ENCODE measurements around the gene LYL1. TPM values are rescaled to one million over a fixed set of nuclear protein-coding genes. Genes with fewer than 3 reads are reported as not detected.

LYL1 gene
- total and polyA plus RNA-seq, 4 donors = 0.35 to 69.7 (median 2.3) TPM

- H3K9me3 ChIP-seq (ENCODE audit: control insufficient read depth in 4 of 4, low read length in 3 of 4) = no peaks in the 10 kb centered on the region
- 89% methylated on average over 13 of the region's 13 CpGs for WGBS
- H3K4me3 ChIP-seq (ENCODE audit: low read depth in 1 of 3, low read length in 3 of 3) = no peak overlapping the region
- peaks cover 0 to 8% (median 0%) of the 10 kb centered on the region in 4 donors for H3K36me3 ChIP-seq (ENCODE audit: control insufficient read depth in 4 of 4, insufficient read depth in 3 of 4, low read depth in 1 of 4, low read length in 3 of 4)
- no peak for DNase-seq (ENCODE audit: low spot score)
- no peak for TF ChIP-seq YY1 (IDR thresholded peaks at IDR 0.05)
- peaks cover 10 to 23% (median 16%) of the 10 kb centered on the region in 4 donors for H3K4me1 ChIP-seq (ENCODE audit: control insufficient read depth in 4 of 4, insufficient read depth in 4 of 4, low read length in 3 of 4)
- H3K27ac ChIP-seq (ENCODE audit: low read depth in 1 of 2, low read length in 2 of 2) = no peak overlapping the region
- no peak overlapping the region for H3K9ac ChIP-seq (ENCODE audit: low read depth in 1 of 2, low read length in 2 of 2)
- no peaks in the 10 kb centered on the region for H3K27me3 ChIP-seq (ENCODE audit: control insufficient read depth in 4 of 4, insufficient read depth in 4 of 4, low read length in 3 of 4)
Measured at GRCh38 chr19:13122275-13122878, 19.7 kb upstream of the LYL1 start.

GRCh38 chr19:13121551-13122274, 19.1 kb upstream of the LYL1 start:
- TF ChIP-seq CTCF (IDR thresholded peaks at IDR 0.05; ENCODE audit: low read depth, low read length, missing input control) (no peak), FOXA2 (IDR thresholded peaks at IDR 0.05) (no peak), YY1 (IDR thresholded peaks at IDR 0.05) (no peak)
- WGBS = 85% methylated on average over 18 of the region's 18 CpGs
- no peak for DNase-seq (ENCODE audit: low spot score)

DNA sequence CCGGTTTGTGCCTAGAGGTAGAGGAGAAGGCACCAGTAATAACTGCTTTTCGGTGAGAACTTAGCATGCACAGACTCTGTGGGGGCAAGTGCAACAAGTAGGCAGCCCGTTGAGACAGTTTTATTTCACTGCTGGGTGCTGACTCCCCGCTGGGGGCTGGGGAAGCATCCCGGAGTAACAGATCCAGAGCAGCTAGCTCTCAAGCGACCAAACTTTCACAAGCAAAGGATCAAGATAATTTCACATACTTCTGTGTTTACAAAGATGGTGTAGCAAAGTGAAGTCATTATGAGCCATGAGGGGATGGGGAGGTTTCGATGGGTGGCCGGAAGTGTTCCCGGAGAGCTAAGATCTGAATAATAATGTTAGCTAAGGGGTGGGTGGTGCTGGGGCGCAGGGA, 18.2 kb upstream of the LYL1 start:
- Histone ChIP-seq H3K27ac (ENCODE audit: low read depth in 1 of 2, low read length in 2 of 2) (no peak overlapping the region), H3K9ac (ENCODE audit: low read depth in 1 of 2, low read length in 2 of 2) (no peak overlapping the region)
- no peak for DNase-seq (ENCODE audit: low spot score)
- TF ChIP-seq REST (IDR thresholded peaks at IDR 0.05) (no peak), HNF4A (conservative IDR thresholded peaks at IDR 0.05) (no peak), EGR1 (IDR thresholded peaks at IDR 0.05; ENCODE audit: low read depth in 2 of 2) (no peak), SP1 (IDR thresholded peaks at IDR 0.05) (no peak), MAX (IDR thresholded peaks at IDR 0.05) (no peak), GABPA (IDR thresholded peaks at IDR 0.05 in 1 of 2, conservative IDR thresholded peaks at IDR 0.05 in 1 of 2) (no peak), TAF1 (conservative IDR thresholded peaks at IDR 0.05) (no peak), FOXA2 (IDR thresholded peaks at IDR 0.05) (no peak), YY1 (IDR thresholded peaks at IDR 0.05) (no peak), HNF4G (IDR thresholded peaks at IDR 0.05) (no peak), RAD21 (IDR thresholded peaks at IDR 0.05) (no peak), FOXA1 (IDR thresholded peaks at IDR 0.05) (no peak), NR2F2 (IDR thresholded peaks at IDR 0.05) (no peak), RXRA (IDR thresholded peaks at IDR 0.05) (no peak), JUND (IDR thresholded peaks at IDR 0.05) (no peak)
- TF ChIP-seq, protein P1, sequence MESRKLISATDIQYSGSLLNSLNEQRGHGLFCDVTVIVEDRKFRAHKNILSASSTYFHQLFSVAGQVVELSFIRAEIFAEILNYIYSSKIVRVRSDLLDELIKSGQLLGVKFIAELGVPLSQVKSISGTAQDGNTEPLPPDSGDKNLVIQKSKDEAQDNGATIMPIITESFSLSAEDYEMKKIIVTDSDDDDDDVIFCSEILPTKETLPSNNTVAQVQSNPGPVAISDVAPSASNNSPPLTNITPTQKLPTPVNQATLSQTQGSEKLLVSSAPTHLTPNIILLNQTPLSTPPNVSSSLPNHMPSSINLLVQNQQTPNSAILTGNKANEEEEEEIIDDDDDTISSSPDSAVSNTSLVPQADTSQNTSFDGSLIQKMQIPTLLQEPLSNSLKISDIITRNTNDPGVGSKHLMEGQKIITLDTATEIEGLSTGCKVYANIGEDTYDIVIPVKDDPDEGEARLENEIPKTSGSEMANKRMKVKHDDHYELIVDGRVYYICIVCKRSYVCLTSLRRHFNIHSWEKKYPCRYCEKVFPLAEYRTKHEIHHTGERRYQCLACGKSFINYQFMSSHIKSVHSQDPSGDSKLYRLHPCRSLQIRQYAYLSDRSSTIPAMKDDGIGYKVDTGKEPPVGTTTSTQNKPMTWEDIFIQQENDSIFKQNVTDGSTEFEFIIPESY (IDR thresholded peaks at IDR 0.05) = no peak
- TF ChIP-seq, protein P2, sequence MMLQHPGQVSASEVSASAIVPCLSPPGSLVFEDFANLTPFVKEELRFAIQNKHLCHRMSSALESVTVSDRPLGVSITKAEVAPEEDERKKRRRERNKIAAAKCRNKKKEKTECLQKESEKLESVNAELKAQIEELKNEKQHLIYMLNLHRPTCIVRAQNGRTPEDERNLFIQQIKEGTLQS (IDR thresholded peaks at IDR 0.05) = no peak

More at GRCh38 chr19:13121551-13122274, 19.1 kb upstream of the LYL1 start:
- Histone ChIP-seq H3K4me1 (ENCODE audit: control insufficient read depth in 4 of 4, insufficient read depth in 4 of 4, low read length in 3 of 4) (peaks cover 10 to 30% (median 21%) of the 10 kb centered on the region in 4 donors), H3K4me3 (ENCODE audit: low read depth in 1 of 3, low read length in 3 of 3) (no peak overlapping the region), H3K9me3 (ENCODE audit: control insufficient read depth in 4 of 4, low read length in 3 of 4) (no peaks in the 10 kb centered on the region), H3K27me3 (ENCODE audit: control insufficient read depth in 4 of 4, insufficient read depth in 4 of 4, low read length in 3 of 4) (no peaks in the 10 kb centered on the region), H3K9ac (ENCODE audit: low read depth in 1 of 2, low read length in 2 of 2) (no peak overlapping the region), H3K36me3 (ENCODE audit: control insufficient read depth in 4 of 4, insufficient read depth in 3 of 4, low read depth in 1 of 4, low read length in 3 of 4) (peaks cover 0 to 8% (median 0%) of the 10 kb centered on the region in 4 donors), H3K27ac (ENCODE audit: low read depth in 1 of 2, low read length in 2 of 2) (no peak overlapping the region)

More for the DNA sequence above, 18.2 kb upstream of the LYL1 start:
- H3K4me3 ChIP-seq (ENCODE audit: low read depth in 1 of 3, low read length in 3 of 3) = no peak overlapping the region
- peaks cover 11 to 35% (median 25%) of the 10 kb centered on the region in 4 donors for H3K4me1 ChIP-seq (ENCODE audit: control insufficient read depth in 4 of 4, insufficient read depth in 4 of 4, low read length in 3 of 4)
- peaks cover 0 to 3% (median 0%) of the 10 kb centered on the region in 4 donors for H3K36me3 ChIP-seq (ENCODE audit: control insufficient read depth in 4 of 4, insufficient read depth in 3 of 4, low read depth in 1 of 4, low read length in 3 of 4)
- H3K27me3 ChIP-seq (ENCODE audit: control insufficient read depth in 4 of 4, insufficient read depth in 4 of 4, low read length in 3 of 4) = no peaks in the 10 kb centered on the region
- 84% methylated on average over 10 of the region's 10 CpGs for WGBS
- H3K9me3 ChIP-seq (ENCODE audit: control insufficient read depth in 4 of 4, low read length in 3 of 4) = no peaks in the 10 kb centered on the region
